SK-N-MC (cell line): Measurements from ENCODE around the gene RTN4RL1.

Source experiments
- DNase-seq: peaks from one replicate; pipeline ENCODE4 v3.0.0-alpha.2; 2011; ENCODE audit warnings: low read depth, low spot score
- H3K27ac ChIP-seq: fragments of 200-600 bp; sonication (generic); 2 replicates; pipeline ENCODE4 v1.5.1; 2016; ENCODE audit warnings: mixed run types
- H3K36me3 ChIP-seq: fragments of 200-600 bp; sonication (generic); 2 replicates; pipeline ENCODE4 v1.6.1; 2017; ENCODE audit warnings: antibody characterized with exemption, low read length, mixed read lengths; ENCODE audit not compliant: insufficient read depth
- H3K4me3 ChIP-seq: fragments of 200-600 bp; sonication (generic); 2 replicates; pipeline ENCODE4 v1.5.1; 2016
- H3K9ac ChIP-seq: fragments of 200-600 bp; sonication (generic); 2 replicates; pipeline ENCODE4 v1.8.0; 2017; ENCODE audit warnings: mixed run types, mixed read lengths; ENCODE audit not compliant: insufficient read length
- H3K9me3 ChIP-seq: fragments of 200-600 bp; sonication (generic); 2 replicates; pipeline ENCODE4 v1.6.1; 2017; ENCODE audit warnings: low read depth, mild to moderate bottlenecking, antibody characterized with exemption, low read length, moderate library complexity, mixed read lengths
- EZH2 ChIP-seq: fragments of 200-600 bp; sonication (generic); IDR thresholded peaks from one replicate; pipeline ENCODE4 v1.6.1; 2017; ENCODE audit warnings: antibody characterized with exemption
- FOXP2 ChIP-seq: optimal IDR thresholded peaks from 2 replicates; pipeline ENCODE3; 2011; ENCODE audit warnings: mild to moderate bottlenecking, moderate library complexity; ENCODE audit not compliant: insufficient read depth; ENCODE audit errors: extremely low read length, control extremely low read depth
- POLR2AphosphoS5 ChIP-seq: IDR thresholded peaks from 2 replicates; pipeline ENCODE4 v1.6.1; 2012; ENCODE audit warnings: mild to moderate bottlenecking, low read depth, low read length, borderline replicate concordance

The RTN4RL1 gene

DNA sequence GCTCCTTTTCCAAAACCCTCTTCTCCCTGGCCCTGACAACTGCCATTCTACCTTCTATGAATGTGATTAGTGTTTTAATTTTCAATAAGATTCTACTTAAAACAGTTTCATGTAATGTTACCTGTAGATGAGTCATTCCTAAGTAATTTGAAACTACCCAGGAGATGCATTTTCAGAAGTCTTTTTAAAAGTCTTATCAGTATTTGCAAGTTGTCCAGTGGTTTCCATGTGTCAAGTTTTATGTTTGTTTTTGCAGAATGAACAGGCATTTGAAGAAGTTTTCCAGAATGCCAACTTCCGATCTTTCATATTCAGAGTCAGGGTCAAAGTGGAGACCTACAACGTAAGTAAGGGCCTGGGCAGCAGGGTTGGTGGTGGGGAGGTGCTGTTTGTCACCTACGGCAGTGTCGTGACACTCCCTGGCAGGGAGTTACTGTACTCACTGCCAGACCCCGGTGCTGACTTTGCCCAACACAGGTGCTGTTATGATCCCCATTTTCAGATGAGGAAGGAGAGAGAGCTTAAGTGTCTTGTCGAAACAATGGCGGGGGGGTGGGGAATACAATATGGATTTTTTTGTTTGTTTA, 130.3 kb downstream of the RTN4RL1 start:
- Histone ChIP-seq H3K9me3 (no peaks in the 10 kb centered on the region), H3K4me3 (no peak overlapping the region), H3K36me3 (peaks cover 74% of the 10 kb centered on the region), H3K27ac (no peak overlapping the region), H3K9ac (no peak overlapping the region)
- DNase-seq, result no peak
- TF ChIP-seq EZH2, result no peak
- no peak for TF ChIP-seq POLR2AphosphoS5
- no peak for TF ChIP-seq FOXP2

DNA sequence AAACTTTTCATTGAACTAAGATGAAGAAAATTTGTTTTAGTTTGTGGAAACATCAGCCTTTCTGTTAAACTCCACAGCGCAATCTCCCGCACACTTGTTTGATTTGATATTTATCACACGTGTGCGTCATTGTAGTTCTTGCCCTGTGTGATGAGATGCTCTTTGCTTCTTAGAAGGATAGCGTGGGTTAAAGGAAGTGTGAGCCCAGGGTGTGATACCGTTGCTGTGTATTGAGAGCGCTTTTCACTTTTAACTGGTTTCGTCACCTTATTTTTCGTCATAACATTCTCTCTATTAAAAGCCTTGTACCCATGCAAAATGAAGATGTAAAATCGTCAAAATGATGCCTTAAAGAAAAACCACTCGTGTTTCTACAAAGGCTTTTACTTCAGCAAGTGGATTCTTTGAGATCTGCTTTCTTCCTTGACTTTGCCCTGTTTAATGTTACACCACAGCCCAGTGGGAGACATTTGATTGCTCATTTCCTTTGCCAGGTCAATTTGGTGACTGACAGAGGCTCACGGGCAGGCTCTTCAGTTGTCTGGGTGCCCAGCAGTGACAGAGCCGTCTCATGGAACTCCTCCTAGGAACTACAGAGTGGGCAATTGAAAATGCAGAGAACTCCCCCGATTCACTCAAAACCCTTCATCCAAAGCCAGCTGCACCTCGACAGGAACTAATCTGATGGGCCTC, 134.2 kb downstream of the RTN4RL1 start:
- Histone ChIP-seq H3K4me3 (no peak overlapping the region), H3K36me3 (peaks cover 76% of the 10 kb centered on the region), H3K9ac (no peak overlapping the region), H3K27ac (no peak overlapping the region), H3K9me3 (no peaks in the 10 kb centered on the region)
- TF ChIP-seq POLR2AphosphoS5 (no peak), EZH2 (no peak), FOXP2 (no peak)
- no peak for DNase-seq

- TF ChIP-seq EZH2 (no peak), POLR2AphosphoS5 (no peak), FOXP2 (no peak)
- Histone ChIP-seq H3K9me3 (no peaks in the 10 kb centered on the region), H3K9ac (no peak overlapping the region), H3K27ac (no peak overlapping the region), H3K4me3 (no peak overlapping the region), H3K36me3 (peaks cover 81% of the 10 kb centered on the region)
- no peak for DNase-seq
These were observed 136.4 kb downstream of the RTN4RL1 start for GRCh38 chr17:1888741-1889140.
